Measurements from ENCODE around the gene TEAD1.

- TF ChIP-seq CTCF (IDR thresholded peaks at IDR 0.05; ENCODE audit: extremely low read depth in 1 of 2, insufficient read depth in 1 of 2, low read depth in 1 of 2, low read length in 2 of 2) (no peak), POLR2AphosphoS5 (IDR thresholded peaks at IDR 0.05; ENCODE audit: insufficient read depth, low read depth, low read length) (no peak), MAX (IDR thresholded peaks at IDR 0.05; ENCODE audit: insufficient read depth, insufficient read length) (no peak), POLR2A (IDR thresholded peaks at IDR 0.05; ENCODE audit: low read depth, low read length) (no peak), EZH2 (IDR thresholded peaks at IDR 0.05; ENCODE audit: borderline replicate concordance, low read depth, low read length, severe bottlenecking) (no peak), FOS (IDR thresholded peaks at IDR 0.05; ENCODE audit: borderline replicate concordance, insufficient read depth, low read length) (no peak), JUN (IDR thresholded peaks at IDR 0.05; ENCODE audit: borderline replicate concordance, insufficient read depth, insufficient read length, low read depth) (no peak)
Measured at GRCh38 chr11:12936200-12936599, 262.0 kb downstream of the TEAD1 start.
